A673 (cell line): ENCODE results near the gene CCDC24. TPM values are rescaled to one million over a fixed set of nuclear protein-coding genes. Genes with fewer than 3 reads are reported as not detected.

ENCODE experiments used
- BruUV-seq: library from RNA; stranded (reverse); fragments of 400-500 nt; replicated peaks from 2 replicates; lab custom pipeline; 2021; lab: Mats Ljungman, UMichigan
- CTCF ChIA-PET: fragments of 300-600 bp; sonication (Branson Sonifier 250); formaldehyde crosslinking; loops from one replicate; lab custom pipeline; 2022; ENCODE audit warnings: antibody characterized with exemption; lab: Charles Lee
- POLR2A ChIA-PET: fragments of 300-600 bp; sonication (Branson Sonifier 250); formaldehyde crosslinking; loops from one replicate; lab custom pipeline; 2022; ENCODE audit warnings: antibody characterized with exemption; ENCODE audit not compliant: low non-redundant PET; lab: Charles Lee
- DNase-seq: peaks from one replicate; pipeline ENCODE4 v3.0.0-alpha.2; 2015; ENCODE audit warnings: low spot score
- H3K27ac ChIP-seq: fragments of 200-600 bp; sonication (generic); 2 replicates; pipeline ENCODE4 v1.5.1; 2016; ENCODE audit warnings: mixed run types, low read depth, mild to moderate bottlenecking, mixed read lengths, antibody characterized with exemption, low read length; ENCODE audit not compliant: poor library complexity, severe bottlenecking
- H3K27me3 ChIP-seq: fragments of 200-600 bp; sonication (generic); replicated peaks from 2 replicates; pipeline ENCODE4 v1.6.1; 2017; ENCODE audit warnings: mixed run types, low read depth, mild to moderate bottlenecking, mixed read lengths, antibody characterized with exemption, low read length; ENCODE audit not compliant: insufficient read depth, poor library complexity
- H3K36me3 ChIP-seq: fragments of 200-600 bp; sonication (generic); 2 replicates; pipeline ENCODE4 v1.6.1; 2016; ENCODE audit warnings: mixed run types, mild to moderate bottlenecking, mixed read lengths, antibody characterized with exemption, low read length; ENCODE audit not compliant: insufficient read depth, poor library complexity, severe bottlenecking
- H3K4me1 ChIP-seq: fragments of 200-600 bp; sonication (generic); 2 replicates; pipeline ENCODE4 v1.6.1; 2017; ENCODE audit warnings: mixed run types, mild to moderate bottlenecking, mixed read lengths, antibody characterized with exemption, low read length; ENCODE audit not compliant: insufficient read depth, poor library complexity, severe bottlenecking
- H3K4me3 ChIP-seq: fragments of 200-600 bp; sonication (generic); 2 replicates; pipeline ENCODE4 v1.5.1; 2016; ENCODE audit warnings: low read depth, mixed run types, mild to moderate bottlenecking, mixed read lengths, low read length; ENCODE audit not compliant: poor library complexity, severe bottlenecking
- H3K9me3 ChIP-seq: fragments of 200-600 bp; sonication (generic); 2 replicates; pipeline ENCODE4 v1.6.1; 2016; ENCODE audit warnings: mixed run types, low read depth, mild to moderate bottlenecking, mixed read lengths, antibody characterized with exemption, low read length; ENCODE audit not compliant: poor library complexity, severe bottlenecking
- EZH2 ChIP-seq: fragments of 200-600 bp; sonication (generic); IDR thresholded peaks from 2 replicates; pipeline ENCODE4 v1.6.1; 2017; ENCODE audit warnings: borderline replicate concordance, low read depth, mild to moderate bottlenecking, mixed read lengths, antibody characterized with exemption, low read length; ENCODE audit not compliant: poor library complexity, severe bottlenecking
- intact Hi-C: fragments of 100-400 bp; cut with micrococcal nuclease; formaldehyde crosslinking; loops from one replicate; pipeline ENCODE4 v1.10.0; 2022; ENCODE audit not compliant: unreplicated experiment
- total RNA-seq: library from RNA; stranded (reverse); gene quantifications from 2 replicates; pipeline ENCODE4 v1.2.3, GENCODE V29; 2021
- TF ChIP-seq, protein P1 (sequence below): fragments of 300-800, 200-600 bp; sonication (generic); conservative IDR thresholded peaks from 2 replicates; pipeline ENCODE4 v1.5.1; 2017; ENCODE audit warnings: low read depth, mild to moderate bottlenecking, antibody characterized with exemption, low read length, moderate library complexity, mixed read lengths

CCDC24 gene
- total RNA-seq, 1 experiment from 2014 or later = 5.6 TPM

DNA sequence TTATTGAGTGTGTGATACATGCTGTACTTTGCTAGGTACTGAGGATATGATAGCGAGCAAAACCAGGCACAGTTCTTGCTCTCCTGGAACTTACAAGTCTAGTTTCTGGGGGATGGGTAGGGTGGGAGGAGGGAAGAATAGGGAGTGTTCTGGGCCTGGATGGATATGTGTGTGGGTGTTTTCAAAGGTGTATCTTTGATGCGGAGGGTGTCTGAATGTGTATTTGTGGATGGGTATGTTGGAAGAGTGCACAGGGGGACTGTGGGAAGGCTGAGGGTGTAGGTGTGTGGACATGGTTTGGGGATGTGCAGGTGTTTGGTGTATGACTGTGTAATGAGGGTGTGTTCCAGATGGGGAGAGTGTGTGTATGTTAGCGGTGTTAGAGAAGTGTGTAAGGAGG, 26.1 kb upstream of the CCDC24 start:
- POLR2A ChIA-PET = no interaction called here
- CTCF ChIA-PET = no interaction called here
- Histone ChIP-seq H3K4me3 (no peak overlapping the region), H3K9me3 (no peaks in the 10 kb centered on the region), H3K27ac (no peak overlapping the region), H3K4me1 (no peaks in the 10 kb centered on the region), H3K27me3 (no peaks in the 10 kb centered on the region), H3K36me3 (peaks cover 5% of the 10 kb centered on the region)
- no peak for DNase-seq
- TF ChIP-seq EZH2 = no peak
- BruUV-seq = no TSS peak
- intact Hi-C loops = no loop called here

GRCh38 chr1:43968348-43968948, 23.0 kb upstream of the CCDC24 start:
- no peaks in the 10 kb centered on the region for H3K4me1 ChIP-seq
- H3K27ac ChIP-seq = no peak overlapping the region
- DNase-seq = no peak
- no peaks in the 10 kb centered on the region for H3K9me3 ChIP-seq
- TF ChIP-seq EZH2 = no peak
- H3K36me3 ChIP-seq = no peaks in the 10 kb centered on the region
- intact Hi-C loops = no loop called here
- H3K27me3 ChIP-seq = no peaks in the 10 kb centered on the region
- POLR2A ChIA-PET = no interaction called here
- no TSS peak for BruUV-seq
- CTCF ChIA-PET = no interaction called here
- no peak overlapping the region for H3K4me3 ChIP-seq

DNA sequence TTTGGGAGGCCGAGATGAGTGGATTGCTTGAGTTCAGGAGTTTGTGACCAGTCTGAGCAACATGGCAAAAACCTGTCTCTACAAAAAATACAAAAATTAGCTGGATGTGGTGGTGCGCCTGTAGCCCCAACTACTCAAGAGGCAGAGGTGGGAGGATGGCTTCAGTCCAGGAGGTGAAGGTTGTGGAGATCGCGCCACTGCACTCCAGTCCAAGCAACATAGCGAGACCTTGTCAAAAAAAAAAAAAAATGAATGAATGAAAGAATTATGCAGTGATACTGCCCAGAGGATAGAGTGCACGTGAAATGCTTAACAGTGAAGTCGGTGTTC, 22.0 kb upstream of the CCDC24 start:
- Histone ChIP-seq H3K4me1 (no peaks in the 10 kb centered on the region), H3K27ac (no peak overlapping the region), H3K9me3 (no peaks in the 10 kb centered on the region), H3K4me3 (peak overlapping the region; percentile 93), H3K27me3 (no peaks in the 10 kb centered on the region), H3K36me3 (no peaks in the 10 kb centered on the region)
- DNase-seq = no peak
- BruUV-seq = no TSS peak
- intact Hi-C loops = no loop called here
- POLR2A ChIA-PET = interaction anchor here (0.7 kb wide), 1 partner anchor 9 kb away, joined by 3 read pairs; no protein-coding TSS in a partner anchor
- CTCF ChIA-PET = no interaction called here
- TF ChIP-seq, protein P1, sequence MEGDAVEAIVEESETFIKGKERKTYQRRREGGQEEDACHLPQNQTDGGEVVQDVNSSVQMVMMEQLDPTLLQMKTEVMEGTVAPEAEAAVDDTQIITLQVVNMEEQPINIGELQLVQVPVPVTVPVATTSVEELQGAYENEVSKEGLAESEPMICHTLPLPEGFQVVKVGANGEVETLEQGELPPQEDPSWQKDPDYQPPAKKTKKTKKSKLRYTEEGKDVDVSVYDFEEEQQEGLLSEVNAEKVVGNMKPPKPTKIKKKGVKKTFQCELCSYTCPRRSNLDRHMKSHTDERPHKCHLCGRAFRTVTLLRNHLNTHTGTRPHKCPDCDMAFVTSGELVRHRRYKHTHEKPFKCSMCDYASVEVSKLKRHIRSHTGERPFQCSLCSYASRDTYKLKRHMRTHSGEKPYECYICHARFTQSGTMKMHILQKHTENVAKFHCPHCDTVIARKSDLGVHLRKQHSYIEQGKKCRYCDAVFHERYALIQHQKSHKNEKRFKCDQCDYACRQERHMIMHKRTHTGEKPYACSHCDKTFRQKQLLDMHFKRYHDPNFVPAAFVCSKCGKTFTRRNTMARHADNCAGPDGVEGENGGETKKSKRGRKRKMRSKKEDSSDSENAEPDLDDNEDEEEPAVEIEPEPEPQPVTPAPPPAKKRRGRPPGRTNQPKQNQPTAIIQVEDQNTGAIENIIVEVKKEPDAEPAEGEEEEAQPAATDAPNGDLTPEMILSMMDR = no peak

GRCh38 chr1:43969746-43970466, 21.5 kb upstream of the CCDC24 start, which contains the start of gene DPH2:
TSS of gene DPH2 (plus strand) at chr1:43970010. CDS start at chr1:43970176, 166 bp downstream.
- no peaks in the 10 kb centered on the region for H3K4me1 ChIP-seq
- H3K36me3 ChIP-seq = no peaks in the 10 kb centered on the region
- TSS peak; percentile 55 for BruUV-seq
- ChIA-PET POLR2A (interaction anchor here (0.5 to 0.7 kb wide), 2 partner anchors 8 to 290 kb away, joined by 3 to 4 read pairs; no protein-coding TSS in a partner anchor), CTCF (no interaction called here)
- no peak for TF ChIP-seq EZH2
- TF ChIP-seq, protein P1 = no peak
- no peaks in the 10 kb centered on the region for H3K9me3 ChIP-seq
- H3K4me3 ChIP-seq = peak within 1 kb of the TSS; percentile 93
- no peaks in the 10 kb centered on the region for H3K27me3 ChIP-seq
- H3K27ac ChIP-seq = peak within 1 kb of the TSS; percentile 53
- DNase-seq = peak; percentile 98
- intact Hi-C loops = no loop called here
